HG03095 (cell line): Measurements from ENCODE around the gene UGT1A6.

ENCODE experiments used
- ATAC-seq: cut with Tn5 transposase; IDR thresholded peaks from one replicate; pipeline ENCODE4 v1.9.1; 2021; ENCODE audit warnings: moderate library complexity; ENCODE audit not compliant: unreplicated experiment

UGT1A6 gene

GRCh38 chr2:233761040-233761769, 68.5 kb downstream of the UGT1A6 start:
- ATAC-seq = no peak

GRCh38 chr2:233764264-233764663, 71.6 kb downstream of the UGT1A6 start:
- no peak for ATAC-seq

DNA sequence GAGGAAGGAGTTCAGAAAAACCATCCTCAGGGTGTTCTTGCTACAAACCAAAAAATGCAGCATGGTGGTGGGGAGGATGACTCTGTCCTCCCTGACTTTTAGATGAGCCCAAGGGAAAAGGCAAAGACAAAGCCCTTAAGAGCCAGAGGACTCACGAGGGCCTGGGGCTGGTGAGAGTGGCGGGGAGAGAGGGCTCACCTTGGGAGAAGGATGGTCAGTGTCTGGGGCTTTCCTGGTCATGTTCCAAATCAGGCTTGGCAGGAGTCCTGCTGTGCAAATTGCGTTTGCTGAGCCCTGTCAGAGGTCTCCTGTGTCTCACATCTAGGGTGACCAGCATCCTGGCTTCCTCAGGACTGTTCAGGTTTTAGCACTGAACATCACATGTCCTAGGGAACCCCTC, 72.1 kb downstream of the UGT1A6 start:
- ATAC-seq = no peak

- no peak for ATAC-seq
Observed at GRCh38 chr2:233766416-233766815, 73.7 kb downstream of the UGT1A6 start.

DNA sequence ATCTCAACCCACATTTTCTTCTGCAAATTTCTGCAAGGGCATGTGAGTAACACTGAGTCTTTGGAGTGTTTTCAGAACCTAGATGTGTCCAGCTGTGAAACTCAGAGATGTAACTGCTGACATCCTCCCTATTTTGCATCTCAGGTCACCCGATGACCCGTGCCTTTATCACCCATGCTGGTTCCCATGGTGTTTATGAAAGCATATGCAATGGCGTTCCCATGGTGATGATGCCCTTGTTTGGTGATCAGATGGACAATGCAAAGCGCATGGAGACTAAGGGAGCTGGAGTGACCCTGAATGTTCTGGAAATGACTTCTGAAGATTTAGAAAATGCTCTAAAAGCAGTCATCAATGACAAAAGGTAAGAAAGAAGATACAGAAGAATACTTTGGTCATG, 75.4 kb downstream of the UGT1A6 start:
- ATAC-seq = no peak

- no peak for ATAC-seq
Observed at GRCh38 chr2:233769260-233769659, 76.6 kb downstream of the UGT1A6 start.

DNA sequence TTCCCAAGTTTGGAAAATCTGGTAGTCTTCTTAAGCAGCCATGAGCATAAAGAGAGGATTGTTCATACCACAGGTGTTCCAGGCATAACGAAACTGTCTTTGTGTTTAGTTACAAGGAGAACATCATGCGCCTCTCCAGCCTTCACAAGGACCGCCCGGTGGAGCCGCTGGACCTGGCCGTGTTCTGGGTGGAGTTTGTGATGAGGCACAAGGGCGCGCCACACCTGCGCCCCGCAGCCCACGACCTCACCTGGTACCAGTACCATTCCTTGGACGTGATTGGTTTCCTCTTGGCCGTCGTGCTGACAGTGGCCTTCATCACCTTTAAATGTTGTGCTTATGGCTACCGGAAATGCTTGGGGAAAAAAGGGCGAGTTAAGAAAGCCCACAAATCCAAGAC, 79.5 kb downstream of the UGT1A6 start:
- ATAC-seq = no peak

- no peak for ATAC-seq
Observed at GRCh38 chr2:233772583-233772982, 79.9 kb downstream of the UGT1A6 start.

- ATAC-seq = no peak
Observed at GRCh38 chr2:233773854-233774253, 81.2 kb downstream of the UGT1A6 start.

DNA sequence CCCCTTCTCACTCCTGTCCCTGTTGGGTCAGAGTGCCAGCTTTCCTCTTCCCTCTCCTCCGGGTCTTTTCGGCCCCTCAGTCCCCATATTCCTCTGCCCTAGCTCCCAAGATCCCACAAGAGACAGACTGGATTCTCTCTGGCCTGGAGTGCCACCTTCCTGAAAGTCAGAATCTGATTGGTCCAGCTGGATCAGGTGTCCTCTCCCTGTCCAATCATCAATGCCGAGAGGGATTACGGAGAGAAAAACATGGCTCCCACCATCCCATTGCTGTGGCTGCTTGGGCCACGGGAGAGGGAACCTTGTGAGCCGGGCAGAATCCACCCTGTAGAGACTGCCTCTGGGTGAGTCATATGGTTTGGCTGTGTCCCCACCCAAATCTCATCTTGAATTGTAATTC, 82.7 kb downstream of the UGT1A6 start:
- ATAC-seq = no peak

GRCh38 chr2:233778030-233778429, 85.3 kb downstream of the UGT1A6 start, which contains the start of gene MROH2A:
MROH2A (plus strand) TSS chr2:233778330; CDS start chr2:233779359, 1,029 bp downstream.
- no peak for ATAC-seq

DNA sequence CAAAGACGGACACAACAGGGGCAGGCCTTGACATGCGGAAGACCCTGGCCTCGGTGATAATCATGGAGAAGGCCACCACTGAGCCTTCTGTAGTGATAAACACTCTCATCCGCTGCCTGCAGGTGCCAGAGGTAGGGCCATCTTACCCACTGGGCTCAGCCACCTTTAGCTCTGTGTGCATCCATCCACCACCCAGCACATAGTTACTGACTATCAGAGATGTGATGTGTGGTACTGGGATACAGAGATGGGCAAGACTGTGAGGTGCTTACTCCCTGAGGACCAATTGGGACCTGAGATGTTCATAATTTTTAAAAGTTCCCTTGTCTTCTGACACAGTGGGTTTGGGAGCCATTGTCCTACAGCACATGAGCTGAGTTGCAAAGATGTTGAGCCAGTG, 87.0 kb downstream of the UGT1A6 start:
- no peak for ATAC-seq

DNA sequence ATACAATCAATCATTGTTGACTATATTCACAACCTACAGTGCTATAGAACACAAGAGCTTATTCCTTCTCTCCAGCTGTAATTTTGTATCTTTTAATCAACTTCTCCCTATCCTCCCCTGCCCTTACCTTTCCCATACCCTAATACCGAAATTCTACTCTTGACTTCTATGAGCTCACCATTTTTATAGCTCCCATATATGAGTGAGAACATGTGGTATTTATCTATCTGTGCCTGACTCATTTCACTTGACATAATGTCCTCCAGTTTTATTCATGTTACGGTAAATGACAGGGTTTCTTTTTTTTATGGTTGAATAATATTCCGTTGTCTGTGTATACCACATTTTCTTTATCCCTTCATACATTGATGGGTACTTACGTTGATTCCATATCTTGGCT, 88.1 kb downstream of the UGT1A6 start:
- no peak for ATAC-seq

GRCh38 chr2:233789554-233789953, 96.9 kb downstream of the UGT1A6 start:
- no peak for ATAC-seq

DNA sequence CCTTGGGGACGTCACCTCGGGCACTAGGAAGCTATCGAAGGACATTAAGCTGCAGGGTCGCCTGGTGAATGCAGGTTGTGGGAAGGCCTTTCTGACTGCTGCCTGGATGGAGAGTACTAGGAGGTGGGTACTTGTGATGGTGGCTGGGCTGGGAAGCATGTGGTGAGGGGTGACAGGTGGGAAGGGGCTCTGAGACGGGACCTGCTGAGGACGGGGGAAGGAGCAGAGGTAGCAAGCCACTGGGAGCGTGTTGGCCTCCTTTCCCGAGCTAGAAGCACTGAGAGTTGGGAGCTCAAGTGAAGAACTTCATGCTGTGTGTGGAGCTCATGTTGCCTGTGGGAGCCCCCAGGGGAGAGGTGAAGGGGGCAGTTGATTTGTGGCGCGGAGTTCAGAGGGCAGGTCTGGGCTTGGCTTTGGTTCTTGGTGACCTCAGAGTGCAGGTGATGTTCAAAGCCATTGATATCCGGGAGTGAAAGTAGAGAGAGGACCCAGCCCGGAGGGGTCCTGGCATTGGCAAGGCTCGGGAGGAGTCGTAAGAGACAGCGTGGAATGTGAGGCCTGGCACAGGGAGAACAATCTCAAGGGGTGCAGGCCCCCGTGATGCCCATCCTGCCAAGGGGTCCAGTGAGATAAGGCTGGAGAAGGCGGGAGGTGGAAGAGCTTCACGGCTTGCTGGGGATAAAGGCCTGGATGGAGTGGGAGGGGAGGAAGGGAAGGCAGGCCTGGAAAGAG, 98.6 kb downstream of the UGT1A6 start:
- no peak for ATAC-seq

GRCh38 chr2:233791883-233792329, 99.2 kb downstream of the UGT1A6 start:
- ATAC-seq = no peak

- ATAC-seq = no peak
Observed at GRCh38 chr2:233792720-233793119, 100.0 kb downstream of the UGT1A6 start.

- ATAC-seq = no peak
Observed at GRCh38 chr2:233793465-233794127, 100.9 kb downstream of the UGT1A6 start.

DNA sequence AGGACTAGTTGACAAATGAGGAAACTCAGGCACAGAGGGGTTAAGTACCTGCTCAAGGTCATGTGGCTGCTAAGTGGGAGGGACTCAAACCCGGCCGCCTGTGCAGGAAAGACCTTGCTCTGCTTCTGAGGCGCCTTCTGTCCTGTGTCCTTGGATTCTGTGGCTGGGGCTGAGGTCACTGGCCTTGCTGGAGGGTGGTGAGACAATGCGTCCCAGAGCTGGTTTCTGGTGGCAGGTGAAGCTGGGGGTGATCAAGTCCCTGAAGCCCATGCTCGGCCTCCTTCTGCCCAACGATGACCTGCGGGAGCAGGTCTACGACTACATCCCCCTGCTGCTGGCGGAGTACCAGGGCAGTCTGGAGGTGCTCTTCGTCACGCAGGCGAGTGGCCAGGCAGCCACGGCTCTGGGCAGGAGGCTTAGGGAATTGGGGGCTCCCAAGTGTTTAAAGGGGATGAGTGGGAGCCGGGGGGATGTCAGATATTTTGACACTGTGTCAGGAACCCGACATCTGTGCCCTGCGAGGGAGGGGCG, 101.5 kb downstream of the UGT1A6 start:
- ATAC-seq = no peak

DNA sequence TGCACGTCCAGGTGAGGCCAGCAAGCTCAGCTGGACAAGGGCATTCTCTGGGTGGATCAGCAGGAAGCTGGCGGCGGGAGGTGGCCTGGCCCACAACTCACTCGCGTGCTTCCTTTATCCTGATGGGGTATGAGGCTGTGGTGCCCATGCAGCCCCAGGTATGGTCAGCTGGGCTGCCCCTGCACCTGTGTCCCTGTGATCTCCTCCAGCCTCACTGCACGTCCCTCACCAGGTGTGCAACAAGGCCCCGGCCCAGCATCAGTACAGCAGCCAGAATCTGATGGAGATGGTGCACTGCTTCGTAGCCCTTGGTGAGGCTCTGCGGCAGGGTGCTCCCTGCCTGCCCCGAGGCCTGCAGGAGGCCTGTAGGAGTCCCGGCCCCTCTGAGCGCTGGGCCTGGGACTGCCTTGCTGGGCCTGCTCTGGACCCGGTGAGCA, 103.1 kb downstream of the UGT1A6 start:
- no peak for ATAC-seq

DNA sequence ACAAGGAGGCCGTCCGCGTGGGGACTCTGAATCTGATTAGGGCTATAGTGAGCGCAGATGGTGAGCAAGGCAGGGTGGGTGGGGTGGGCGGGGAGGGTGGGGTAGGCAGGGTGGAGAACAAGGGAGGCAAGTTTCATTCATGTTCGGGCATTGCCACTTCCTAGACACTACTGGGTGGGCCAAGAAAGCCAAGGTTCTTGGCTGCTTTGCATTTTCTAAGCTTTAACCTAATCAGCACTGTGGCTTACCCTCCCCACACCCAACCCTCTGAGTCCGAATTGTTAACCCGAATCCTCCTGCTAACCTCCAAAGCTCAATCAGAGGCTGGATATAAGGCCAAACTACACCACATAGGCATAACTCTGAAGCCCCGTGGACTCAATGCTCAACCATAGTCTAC, 103.6 kb downstream of the UGT1A6 start:
- ATAC-seq = no peak
